Activated T-cell treated with anti-CD3 and anti-CD28 coated beads, Interleukin-2, amount 50 U/mL, for 72 hours (primary cell): ENCODE measurements around the gene CSPG4. TPM values are rescaled to one million over a fixed set of nuclear protein-coding genes. Genes with fewer than 3 reads are reported as not detected.
A peak's percentile ranks its signal among the peaks of the same experiment; 100 is the strongest.
"Not testable (repeated sequence)": the region's sequence is repeated elsewhere in the genome, so short reads cannot be mapped to it uniquely, and the experiment has no call there.

ENCODE experiments used
- ATAC-seq, 2 donors: fragments of 150-1000 bp; cut with Tn5 transposase; replicated peaks in 1 of 2; 2 replicates each; pipeline ENCODE4 v1.10.0; 2021; ENCODE audit warnings: moderate library complexity in 2 of 2, mild to moderate bottlenecking in 1 of 2
- DNase-seq, 2 donors: peaks; one replicate each; pipeline ENCODE4 v3.0.0; 2021 to 2022; ENCODE audit warnings: mixed read lengths in 1 of 2
- H3K27ac Mint-ChIP-seq: one replicate; pipeline ENCODE4 v1.8.0; 2022; ENCODE audit warnings: mild to moderate bottlenecking, moderate library complexity, mixed read lengths
- H3K27me3 Mint-ChIP-seq: one replicate; pipeline ENCODE4 v1.8.0; 2022; ENCODE audit warnings: low read depth, mixed read lengths
- H3K36me3 Mint-ChIP-seq, 2 donors: one replicate each; pipeline ENCODE4 v1.8.0; 2022; ENCODE audit warnings: mixed read lengths in 2 of 2, mild to moderate bottlenecking in 1 of 2; ENCODE audit not compliant: insufficient read depth in 2 of 2
- H3K4me1 Mint-ChIP-seq: one replicate; pipeline ENCODE4 v1.8.0; 2022; ENCODE audit warnings: low read depth, mixed read lengths
- H3K4me3 Mint-ChIP-seq, 2 donors: one replicate each; pipeline ENCODE4 v1.8.0; 2022; ENCODE audit warnings: mild to moderate bottlenecking in 2 of 2, mixed read lengths in 2 of 2, moderate library complexity in 2 of 2
- H3K9me3 Mint-ChIP-seq, 2 donors: one replicate each; pipeline ENCODE4 v1.8.0; 2022; ENCODE audit warnings: mixed read lengths in 2 of 2
- total RNA-seq, 2 donors: library from RNA; stranded (reverse); gene quantifications; one replicate each; pipeline ENCODE4 v1.2.3, GENCODE V29; 2022

CSPG4 gene
- total RNA-seq, 2 donors from 2014 or later, result not detected

GRCh38 chr15:75725719-75726607, 13.3 kb upstream of the CSPG4 start:
- no peak for ATAC-seq

GRCh38 chr15:75725006-75725718, 12.5 kb upstream of the CSPG4 start:
- Mint-ChIP-seq H3K4me1 (peaks cover 16% of the 10 kb centered on the region), H3K36me3 (no peaks in the 10 kb centered on the region), H3K27ac (no peak overlapping the region), H3K27me3 (peaks cover 24% of the 10 kb centered on the region), H3K9me3 (no peaks in the 10 kb centered on the region), H3K4me3 (no peak overlapping the region)
- no peak for ATAC-seq
- DNase-seq, result no peak

More at GRCh38 chr15:75725719-75726607, 13.3 kb upstream of the CSPG4 start:
- H3K36me3 Mint-ChIP-seq, result no peaks in the 10 kb centered on the region
- no peak overlapping the region for H3K27ac Mint-ChIP-seq
- no peaks in the 10 kb centered on the region for H3K9me3 Mint-ChIP-seq
- no peak for DNase-seq
- H3K27me3 Mint-ChIP-seq, result peaks cover 24% of the 10 kb centered on the region
- H3K4me3 Mint-ChIP-seq, result no peak overlapping the region
- H3K4me1 Mint-ChIP-seq, result peaks cover 10% of the 10 kb centered on the region

- no peaks in the 10 kb centered on the region for H3K9me3 Mint-ChIP-seq
- DNase-seq (peak; percentile 28 to 31), ATAC-seq (peak in 1 of 2 donors; percentile 32)
- peaks cover 16% of the 10 kb centered on the region for H3K4me1 Mint-ChIP-seq
- no peak overlapping the region for H3K4me3 Mint-ChIP-seq
- H3K27me3 Mint-ChIP-seq, result peaks cover 24% of the 10 kb centered on the region
- no peaks in the 10 kb centered on the region for H3K36me3 Mint-ChIP-seq
- H3K27ac Mint-ChIP-seq, result no peak overlapping the region
Observed at GRCh38 chr15:75723847-75724660, 11.4 kb upstream of the CSPG4 start.

- Mint-ChIP-seq H3K4me3 (no peak overlapping the region), H3K36me3 (no peaks in the 10 kb centered on the region), H3K27me3 (peaks cover 24% of the 10 kb centered on the region), H3K4me1 (peaks cover 16% of the 10 kb centered on the region), H3K9me3 (no peaks in the 10 kb centered on the region), H3K27ac (no peak overlapping the region)
- no peak for ATAC-seq
- DNase-seq, result no peak
Observed at GRCh38 chr15:75723171-75723846, 10.7 kb upstream of the CSPG4 start.

- no peaks in the 10 kb centered on the region for H3K9me3 Mint-ChIP-seq
Observed at GRCh38 chr15:75721923-75722870, 9.5 kb upstream of the CSPG4 start.

GRCh38 chr15:75721480-75721922, 8.9 kb upstream of the CSPG4 start:
- H3K36me3 Mint-ChIP-seq, result no peaks in the 10 kb centered on the region
- no peak for DNase-seq
- no peaks in the 10 kb centered on the region for H3K9me3 Mint-ChIP-seq
- peaks cover 16% of the 10 kb centered on the region for H3K4me1 Mint-ChIP-seq
- H3K27me3 Mint-ChIP-seq, result peaks cover 9% of the 10 kb centered on the region
- H3K27ac Mint-ChIP-seq, result no peak overlapping the region
- ATAC-seq, result no peak
- H3K4me3 Mint-ChIP-seq, result no peak overlapping the region

More at GRCh38 chr15:75721923-75722870, 9.5 kb upstream of the CSPG4 start:
- DNase-seq (no peak), ATAC-seq (no peak)
- H3K27ac Mint-ChIP-seq, result no peak overlapping the region
- peaks cover 16% of the 10 kb centered on the region for H3K4me1 Mint-ChIP-seq
- no peak overlapping the region for H3K4me3 Mint-ChIP-seq
- peaks cover 15% of the 10 kb centered on the region for H3K27me3 Mint-ChIP-seq
- H3K36me3 Mint-ChIP-seq, result no peaks in the 10 kb centered on the region

GRCh38 chr15:75720787-75721479, 8.3 kb upstream of the CSPG4 start:
- Mint-ChIP-seq H3K27me3 (peaks cover 9% of the 10 kb centered on the region), H3K36me3 (no peaks in the 10 kb centered on the region), H3K4me3 (peak overlapping the region; percentile 0 to 1), H3K4me1 (peaks cover 16% of the 10 kb centered on the region), H3K9me3 (no peaks in the 10 kb centered on the region), H3K27ac (no peak overlapping the region)
- ATAC-seq, result peak; percentile 89 to 92
- DNase-seq, result peak; percentile 72 to 77

- DNase-seq, result no peak
- peaks cover 9% of the 10 kb centered on the region for H3K27me3 Mint-ChIP-seq
- H3K9me3 Mint-ChIP-seq, result no peaks in the 10 kb centered on the region
- no peak overlapping the region for H3K4me3 Mint-ChIP-seq
- no peak for ATAC-seq
- peaks cover 16% of the 10 kb centered on the region for H3K4me1 Mint-ChIP-seq
- no peak overlapping the region for H3K27ac Mint-ChIP-seq
- H3K36me3 Mint-ChIP-seq, result no peaks in the 10 kb centered on the region
Observed at GRCh38 chr15:75720297-75720696, 7.6 kb upstream of the CSPG4 start.

- DNase-seq, result no peak
- H3K27me3 Mint-ChIP-seq, result peaks cover 21% of the 10 kb centered on the region
- H3K36me3 Mint-ChIP-seq, result no peaks in the 10 kb centered on the region
- no peak overlapping the region for H3K4me3 Mint-ChIP-seq
- H3K4me1 Mint-ChIP-seq, result peaks cover 16% of the 10 kb centered on the region
- no peak for ATAC-seq
- no peak overlapping the region for H3K27ac Mint-ChIP-seq
- H3K9me3 Mint-ChIP-seq, result no peaks in the 10 kb centered on the region
Observed at GRCh38 chr15:75718328-75718727, 5.7 kb upstream of the CSPG4 start.

GRCh38 chr15:75717001-75717400, 4.4 kb upstream of the CSPG4 start:
- peaks cover 21% of the 10 kb centered on the region for H3K27me3 Mint-ChIP-seq
- H3K4me3 Mint-ChIP-seq, DNase-seq, H3K36me3 Mint-ChIP-seq, ATAC-seq, H3K27ac Mint-ChIP-seq, H3K9me3 Mint-ChIP-seq: not testable (repeated sequence)
- H3K4me1 Mint-ChIP-seq, result peaks cover 16% of the 10 kb centered on the region

- not testable (repeated sequence) for H3K4me3 Mint-ChIP-seq, DNase-seq, H3K27ac Mint-ChIP-seq, H3K36me3 Mint-ChIP-seq, ATAC-seq, H3K9me3 Mint-ChIP-seq
- Mint-ChIP-seq H3K4me1 (peaks cover 11% of the 10 kb centered on the region), H3K27me3 (peaks cover 16% of the 10 kb centered on the region)
Observed at GRCh38 chr15:75716249-75716950, 3.8 kb upstream of the CSPG4 start.
